NK-92 (cell line): ENCODE data around the gene PPP6R2.

Source experiments
- DNase-seq: peaks from one replicate; lab custom pipeline; 2025; ENCODE audit not compliant: unreplicated experiment; lab: John Stamatoyannopoulos, UW

Gene PPP6R2

GRCh38 chr22:50305923-50306566 is 37.1 kb upstream of the PPP6R2 start:
- DNase-seq = no peak

- DNase-seq = no peak
Measured at GRCh38 chr22:50306753-50307749, 36.1 kb upstream of the PPP6R2 start, which contains the start of gene PLXNB2. Gene PLXNB2 (minus strand): TSS chr22:50307646. CDS start chr22:50290584, 17,062 bp downstream.

DNA sequence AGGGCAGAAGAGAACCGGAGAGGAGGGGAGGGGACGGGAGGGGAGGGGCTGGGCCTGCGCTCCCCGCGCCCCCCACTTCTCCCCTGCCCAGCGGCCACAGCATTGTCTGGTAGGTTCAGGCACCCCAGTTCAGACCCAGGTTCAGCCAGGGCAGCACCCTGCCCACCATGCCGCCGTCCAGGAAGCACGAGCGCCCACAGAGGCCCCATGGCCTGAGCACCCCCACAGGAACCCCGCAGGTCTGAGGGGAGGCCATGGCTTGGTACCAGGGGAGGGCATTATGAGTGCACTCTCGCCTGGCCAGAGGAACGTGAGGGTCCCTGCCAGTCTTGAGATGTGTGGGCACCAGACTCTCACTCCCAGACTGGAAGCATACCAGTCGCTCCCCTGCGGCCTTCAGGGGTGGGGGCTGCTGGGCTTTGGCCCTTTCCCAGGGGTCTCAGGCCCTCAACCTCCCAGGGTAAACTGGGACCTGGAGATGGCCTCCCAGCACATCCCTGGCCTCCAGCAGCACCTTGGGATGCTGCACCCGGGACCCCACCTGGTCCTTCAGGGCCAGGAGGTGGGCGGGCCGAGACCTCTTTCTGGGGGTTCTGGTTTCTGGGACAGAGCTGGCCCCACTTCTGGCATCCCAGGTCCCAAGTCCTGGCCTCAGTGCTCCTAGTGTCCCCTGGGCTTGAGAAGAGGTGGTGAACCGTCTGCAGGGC is 35.1 kb upstream of the PPP6R2 start:
- no peak for DNase-seq

DNA sequence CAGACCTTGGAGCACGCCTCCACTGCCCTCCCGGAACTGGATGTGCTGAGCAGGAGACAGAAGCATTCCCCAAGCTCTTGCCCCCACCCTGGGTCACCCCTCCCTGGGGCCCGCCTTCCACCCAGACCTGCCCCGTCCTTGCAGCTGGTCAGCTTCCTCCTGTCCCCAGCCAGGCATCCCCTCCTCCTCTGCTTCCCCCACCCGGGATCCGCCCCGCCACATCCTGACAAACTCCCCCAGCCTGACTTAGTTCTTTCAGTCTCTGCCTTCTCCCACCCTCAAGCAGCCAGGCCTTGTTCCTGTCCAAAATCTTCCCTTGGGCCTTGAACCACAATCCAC is 34.6 kb upstream of the PPP6R2 start:
- DNase-seq = no peak

DNA sequence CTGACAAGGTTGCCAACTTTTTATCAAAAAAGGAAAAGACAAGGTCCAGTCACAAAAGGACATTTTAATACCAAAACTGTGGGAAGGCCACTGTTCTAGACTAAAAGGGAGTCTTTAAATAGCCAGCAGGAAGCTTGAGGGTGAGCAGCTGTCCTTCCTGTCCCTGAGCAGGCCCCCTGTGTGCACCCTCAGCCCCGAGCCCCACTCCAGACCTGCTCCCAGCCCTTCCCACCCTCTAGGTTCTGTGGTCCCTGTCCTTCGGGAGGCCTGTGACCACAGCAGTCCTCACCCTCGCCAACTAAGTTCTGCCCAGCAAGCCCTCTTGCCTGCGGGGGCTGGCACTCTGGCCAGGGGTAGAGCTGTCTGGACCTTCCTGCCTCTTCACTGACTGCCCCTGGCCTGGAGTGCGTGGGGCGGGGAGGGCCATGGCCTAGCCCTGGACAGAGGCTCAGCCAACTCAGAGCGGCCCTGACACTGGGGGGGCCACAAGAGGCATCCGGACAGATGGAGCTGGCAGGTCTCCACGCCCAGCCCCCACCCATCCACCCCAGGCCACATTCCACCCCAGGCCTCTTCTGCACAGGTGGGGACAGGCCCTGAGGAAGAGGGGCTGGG is 34.0 kb upstream of the PPP6R2 start:
- DNase-seq = no peak

- no peak for DNase-seq
Measured at GRCh38 chr22:50309601-50309991, 33.5 kb upstream of the PPP6R2 start.

DNA sequence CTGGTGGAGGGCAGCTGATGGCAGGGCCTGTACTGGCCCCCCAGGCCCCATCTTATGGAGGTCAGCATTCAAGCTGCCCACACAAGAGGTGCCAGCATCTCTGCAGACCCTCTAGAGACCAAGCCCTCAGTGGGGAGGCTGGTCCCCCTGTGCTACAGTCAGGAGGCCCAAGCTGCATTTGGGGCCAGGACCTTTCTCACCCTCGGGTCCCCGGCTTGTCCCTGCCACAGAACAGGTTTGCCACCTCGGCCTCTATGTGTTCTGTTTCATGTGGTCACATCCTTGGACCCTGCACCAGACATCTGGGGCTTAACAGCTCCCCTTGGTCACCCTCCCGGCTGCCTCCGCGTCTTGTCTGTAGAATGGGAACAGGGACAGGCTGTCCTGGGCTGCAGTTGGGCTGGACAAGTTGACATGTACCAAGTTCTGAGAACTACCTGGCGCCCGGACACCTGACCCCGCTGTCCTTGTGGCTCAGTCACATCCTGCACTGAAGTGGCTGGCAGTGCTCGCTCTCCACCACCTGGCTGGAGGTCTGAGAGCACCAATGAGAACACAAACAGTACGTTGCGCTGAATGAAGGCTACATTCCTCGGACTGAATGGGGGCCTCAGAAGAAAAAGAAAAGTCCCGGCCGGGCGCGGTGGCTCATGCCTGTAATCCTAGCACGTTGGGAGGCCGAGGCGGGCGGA is 33.0 kb upstream of the PPP6R2 start:
- DNase-seq = no peak

DNA sequence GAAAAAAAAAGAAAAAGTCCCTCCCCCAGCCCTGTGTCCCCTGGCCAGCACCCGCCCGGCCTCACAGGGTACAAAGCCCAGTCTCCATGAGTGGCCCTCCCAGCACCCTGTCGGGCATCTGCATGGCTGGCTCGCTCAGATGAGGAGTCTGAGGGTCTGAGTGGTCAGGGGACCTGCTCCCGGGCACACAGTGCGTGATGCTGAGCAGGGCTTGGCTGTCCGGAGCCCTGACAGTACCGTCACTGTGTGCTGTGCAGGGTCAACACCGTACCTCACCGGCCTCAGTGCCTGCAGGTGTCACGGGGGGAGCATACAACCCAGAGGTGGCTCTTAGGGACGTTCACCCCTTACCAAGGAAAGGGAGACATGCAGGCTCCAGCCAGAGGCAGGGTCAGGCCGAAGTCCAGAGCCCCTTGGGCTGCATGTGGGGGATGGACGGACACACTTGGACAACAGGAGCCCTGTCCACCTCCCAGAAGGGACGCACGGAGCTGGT is 32.1 kb upstream of the PPP6R2 start:
- DNase-seq = no peak

DNA sequence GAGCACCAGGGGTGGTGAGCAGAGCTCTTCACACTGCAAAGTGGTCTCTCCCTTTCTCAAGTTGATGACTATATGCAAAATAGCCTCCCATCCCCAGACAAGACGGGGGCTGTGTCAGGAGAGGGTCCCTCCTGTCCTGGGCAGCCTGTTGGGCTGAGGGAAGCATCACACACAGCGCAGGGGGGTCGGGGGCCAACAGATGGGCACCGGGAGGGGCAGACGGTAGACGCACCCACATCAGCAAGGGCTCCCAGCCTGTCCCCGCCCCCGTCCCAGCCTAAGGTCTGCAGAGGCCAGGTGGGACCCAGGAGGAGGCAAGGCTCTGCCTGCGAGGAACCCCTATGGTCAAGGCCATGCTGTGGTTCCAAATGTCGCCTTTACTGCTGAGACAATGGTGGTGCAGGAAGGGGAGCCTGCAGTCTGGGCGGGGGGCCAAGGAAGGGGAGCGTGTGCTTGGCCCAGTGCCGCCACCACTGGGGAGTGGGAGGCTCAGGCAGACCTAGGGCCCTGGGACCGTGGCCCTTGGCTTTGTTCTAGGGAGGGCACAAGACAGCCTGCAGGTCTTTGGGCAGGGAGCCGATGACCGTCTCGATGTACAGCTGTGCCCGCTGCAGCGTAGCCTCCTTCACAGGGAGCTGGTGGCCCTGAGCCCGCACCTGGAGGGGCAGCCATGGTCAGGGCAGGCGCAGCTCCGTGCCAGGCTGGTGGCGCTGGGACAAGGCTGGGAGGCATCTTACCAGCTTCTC is 31.3 kb upstream of the PPP6R2 start:
- no peak for DNase-seq

- no peak for DNase-seq
Measured at GRCh38 chr22:50312371-50312770, 30.8 kb upstream of the PPP6R2 start.

DNA sequence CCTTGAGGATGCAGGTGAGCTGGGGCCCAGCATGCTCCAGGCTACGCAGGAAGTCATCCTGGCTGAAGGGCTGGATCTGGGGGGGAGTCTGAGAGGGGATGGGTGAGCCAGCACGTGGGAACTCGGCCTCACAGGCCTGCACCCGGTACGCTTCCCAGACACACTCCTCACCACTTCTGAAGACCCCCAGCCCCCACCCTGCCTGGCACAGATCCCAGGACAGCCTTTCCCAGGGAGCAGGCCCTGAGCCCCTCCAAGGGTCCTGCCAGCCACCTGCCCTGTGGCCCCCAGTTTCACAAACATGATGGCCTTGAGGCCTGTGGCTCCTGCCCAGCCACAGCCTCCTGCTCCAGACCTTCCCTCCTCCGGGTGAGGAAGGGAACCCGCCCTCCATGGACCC is 30.1 kb upstream of the PPP6R2 start:
- DNase-seq = no peak

DNA sequence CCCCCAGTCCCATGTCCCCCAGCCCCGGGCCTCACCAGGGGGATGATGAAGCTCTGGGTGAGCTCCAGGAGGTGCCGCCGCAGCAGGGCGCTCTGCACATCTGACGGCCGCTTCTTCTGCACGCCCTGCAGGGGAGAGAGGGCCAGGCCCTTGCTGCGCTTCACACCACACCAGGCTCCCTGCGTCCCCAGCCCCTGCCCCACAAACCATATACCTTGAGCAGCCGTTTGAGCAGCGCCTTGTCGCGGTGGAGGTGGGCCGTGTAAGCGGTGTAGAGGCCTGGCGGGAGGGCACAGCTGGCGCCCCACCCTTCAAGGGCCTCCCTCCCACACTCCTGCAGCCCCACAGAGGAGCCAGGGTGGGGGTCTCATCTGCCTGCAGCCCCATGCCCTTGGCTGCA is 29.5 kb upstream of the PPP6R2 start:
- no peak for DNase-seq

DNA sequence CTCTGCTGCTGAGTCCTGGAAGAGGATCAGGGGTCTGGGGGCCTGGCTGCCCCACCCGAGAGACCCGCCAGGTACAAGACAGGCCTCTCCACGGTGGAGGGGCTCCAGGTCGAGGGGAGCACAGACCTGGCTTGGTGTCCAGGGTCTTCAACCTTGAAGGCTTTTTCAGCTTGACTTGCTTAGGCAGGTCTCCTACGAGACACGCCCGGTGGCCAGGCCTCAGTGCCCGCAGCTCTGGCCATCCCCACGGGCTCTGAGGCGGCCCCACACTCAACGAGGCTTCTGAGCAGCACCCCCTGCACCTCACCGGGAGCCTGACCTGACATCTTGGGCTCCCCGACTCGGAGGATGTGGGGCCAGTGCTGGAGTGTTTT is 29.1 kb upstream of the PPP6R2 start:
- DNase-seq = no peak

- no peak for DNase-seq
Measured at GRCh38 chr22:50314455-50315288, 28.5 kb upstream of the PPP6R2 start.

DNA sequence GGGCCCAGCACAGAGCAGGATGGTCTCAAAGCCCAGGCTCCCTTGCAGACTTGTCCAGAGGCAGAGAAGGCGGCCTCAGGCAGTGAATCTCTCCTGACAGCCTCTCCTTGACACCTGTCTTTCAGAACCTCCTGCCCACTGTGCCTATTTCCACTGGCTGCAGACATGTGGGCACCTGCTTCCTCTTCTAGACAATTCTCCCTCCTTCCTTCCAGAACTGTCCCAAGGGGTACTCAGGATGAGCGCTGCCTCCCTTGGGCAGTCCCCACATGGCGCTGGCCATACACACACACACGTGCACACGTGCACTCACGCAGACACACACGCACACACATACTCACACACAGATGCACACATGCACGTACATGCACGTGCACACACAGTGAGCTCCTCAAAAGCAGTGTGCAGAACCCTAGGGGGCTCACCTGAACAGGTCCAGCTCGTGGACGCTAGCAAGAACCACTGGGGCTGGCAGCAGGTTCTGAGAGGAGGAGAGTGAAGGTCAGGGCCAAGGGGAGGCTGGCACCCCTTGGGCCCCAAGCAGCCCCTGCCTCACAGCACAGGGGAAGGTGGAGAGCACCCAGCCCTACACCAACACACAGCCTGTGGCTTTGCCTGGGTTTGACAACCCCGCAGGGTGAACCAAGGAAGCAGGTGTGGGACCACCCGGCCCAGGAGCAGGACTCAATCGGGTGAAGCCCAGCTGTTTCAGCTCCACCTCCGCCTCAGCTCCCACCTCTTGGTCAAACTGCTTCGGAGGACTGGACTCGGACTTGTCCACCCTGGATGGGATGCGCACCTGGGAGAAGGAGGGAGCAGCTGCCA is 27.6 kb upstream of the PPP6R2 start:
- no peak for DNase-seq

DNA sequence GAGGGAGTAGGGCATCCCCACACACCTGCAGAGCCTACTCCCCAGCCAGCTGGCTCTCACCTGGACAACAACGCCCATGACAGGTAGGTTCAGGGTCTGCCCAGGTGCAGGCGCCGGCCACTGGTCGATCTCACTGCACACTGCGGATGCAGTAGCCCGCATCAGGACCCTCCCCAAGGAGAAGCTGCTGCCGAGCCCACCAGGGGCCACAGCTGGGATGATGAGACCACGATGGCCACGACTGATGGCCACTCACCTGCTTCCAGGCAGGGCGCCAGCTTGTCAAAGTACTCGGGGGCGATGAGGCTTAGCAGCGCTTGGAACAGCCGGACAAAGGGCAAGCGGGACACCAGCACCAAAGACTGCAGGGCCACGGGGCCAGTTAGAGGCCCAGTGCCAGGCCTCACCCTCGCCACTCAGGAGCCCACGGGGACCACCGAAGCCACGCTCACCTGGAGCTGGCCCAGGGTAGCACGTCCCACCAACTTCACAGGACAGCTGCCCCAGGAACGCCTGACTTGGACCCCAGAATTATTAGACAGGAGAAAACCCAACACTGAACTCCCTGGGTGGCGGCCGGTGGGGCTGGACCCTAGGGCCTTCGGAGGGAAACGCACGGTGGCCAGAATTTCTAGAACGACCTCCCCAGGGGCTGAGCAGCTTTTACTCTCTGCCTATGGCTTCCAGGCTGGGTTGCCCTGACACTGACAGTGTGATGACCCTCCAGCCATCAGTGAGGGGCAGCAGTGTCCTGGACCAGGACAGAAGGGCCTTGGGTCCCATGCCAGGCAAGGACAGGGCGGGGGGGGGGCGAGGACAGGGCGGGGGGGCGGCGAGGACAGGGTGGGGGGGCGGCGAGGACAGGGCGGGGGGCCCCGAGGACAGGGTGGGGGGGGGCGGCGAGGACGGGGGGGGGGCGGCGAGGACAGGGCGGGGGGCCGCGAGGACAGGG is 26.7 kb upstream of the PPP6R2 start:
- DNase-seq = no peak

DNA sequence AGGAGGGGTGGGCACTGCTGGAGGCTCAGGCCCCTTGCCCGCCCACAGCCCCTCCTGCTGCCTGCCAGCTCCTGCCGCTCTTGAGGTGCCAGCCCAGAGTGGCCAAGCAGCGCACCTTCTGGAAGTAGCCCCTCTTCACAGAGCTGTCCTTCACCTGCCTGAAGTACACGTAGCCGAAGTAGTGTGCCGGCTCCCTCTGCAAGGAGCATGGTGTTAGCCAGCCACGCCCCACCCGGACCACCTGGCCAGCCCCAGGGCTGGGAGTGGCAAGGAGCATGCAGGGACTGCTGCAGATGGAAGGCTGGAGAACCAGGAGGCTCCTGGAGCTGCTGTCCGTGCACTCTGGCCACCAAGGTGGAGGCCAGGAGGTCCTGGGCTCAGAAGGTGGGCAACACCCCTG is 25.9 kb upstream of the PPP6R2 start:
- no peak for DNase-seq
